ENCODE measurements around the gene UNC93A.
"Not testable (repeated sequence)": the region's sequence is repeated elsewhere in the genome, so short reads cannot be mapped to it uniquely, and the experiment has no call there.

The UNC93A gene

GRCh38 chr6:167247814-167248595, 43.1 kb upstream of the UNC93A start:
- Histone ChIP-seq H3K27ac (ENCODE audit: low read length) (no peak overlapping the region), H3K4me2 (ENCODE audit: insufficient read depth, low read length) (no peak overlapping the region), H3K9ac (ENCODE audit: low read depth, low read length) (no peak overlapping the region), H3K4me3 (ENCODE audit: low read depth in 1 of 2, low read length in 2 of 2) (no peak overlapping the region), H4K20me1 (ENCODE audit: insufficient read depth, low read length) (no peaks in the 10 kb centered on the region), H3K9me3 (ENCODE audit: insufficient read depth, low read length, severe bottlenecking) (no peaks in the 10 kb centered on the region), H3K36me3 (ENCODE audit: insufficient read depth, low read length) (no peaks in the 10 kb centered on the region), H2AFZ (ENCODE audit: low read depth, low read length) (no peak overlapping the region), H3K4me1 (ENCODE audit: insufficient read depth, low read length) (no peaks in the 10 kb centered on the region), H3K79me2 (ENCODE audit: insufficient read depth, low read length) (no peaks in the 10 kb centered on the region), H3K27me3 (ENCODE audit: insufficient read depth, low read length, poor library complexity) (peaks cover 7% of the 10 kb centered on the region)
- TF ChIP-seq, protein P1, sequence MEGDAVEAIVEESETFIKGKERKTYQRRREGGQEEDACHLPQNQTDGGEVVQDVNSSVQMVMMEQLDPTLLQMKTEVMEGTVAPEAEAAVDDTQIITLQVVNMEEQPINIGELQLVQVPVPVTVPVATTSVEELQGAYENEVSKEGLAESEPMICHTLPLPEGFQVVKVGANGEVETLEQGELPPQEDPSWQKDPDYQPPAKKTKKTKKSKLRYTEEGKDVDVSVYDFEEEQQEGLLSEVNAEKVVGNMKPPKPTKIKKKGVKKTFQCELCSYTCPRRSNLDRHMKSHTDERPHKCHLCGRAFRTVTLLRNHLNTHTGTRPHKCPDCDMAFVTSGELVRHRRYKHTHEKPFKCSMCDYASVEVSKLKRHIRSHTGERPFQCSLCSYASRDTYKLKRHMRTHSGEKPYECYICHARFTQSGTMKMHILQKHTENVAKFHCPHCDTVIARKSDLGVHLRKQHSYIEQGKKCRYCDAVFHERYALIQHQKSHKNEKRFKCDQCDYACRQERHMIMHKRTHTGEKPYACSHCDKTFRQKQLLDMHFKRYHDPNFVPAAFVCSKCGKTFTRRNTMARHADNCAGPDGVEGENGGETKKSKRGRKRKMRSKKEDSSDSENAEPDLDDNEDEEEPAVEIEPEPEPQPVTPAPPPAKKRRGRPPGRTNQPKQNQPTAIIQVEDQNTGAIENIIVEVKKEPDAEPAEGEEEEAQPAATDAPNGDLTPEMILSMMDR (IDR thresholded peaks at IDR 0.05; ENCODE audit: borderline replicate concordance, extremely low read depth, low read length, poor library complexity, severe bottlenecking) = no peak
- no peak for TF ChIP-seq EZH2 (IDR thresholded peaks at IDR 0.05; ENCODE audit: borderline replicate concordance, low read depth, low read length, severe bottlenecking)
- DNase-seq (no peak), ATAC-seq (ENCODE audit: insufficient read depth, low read depth) (no peak)

DNA sequence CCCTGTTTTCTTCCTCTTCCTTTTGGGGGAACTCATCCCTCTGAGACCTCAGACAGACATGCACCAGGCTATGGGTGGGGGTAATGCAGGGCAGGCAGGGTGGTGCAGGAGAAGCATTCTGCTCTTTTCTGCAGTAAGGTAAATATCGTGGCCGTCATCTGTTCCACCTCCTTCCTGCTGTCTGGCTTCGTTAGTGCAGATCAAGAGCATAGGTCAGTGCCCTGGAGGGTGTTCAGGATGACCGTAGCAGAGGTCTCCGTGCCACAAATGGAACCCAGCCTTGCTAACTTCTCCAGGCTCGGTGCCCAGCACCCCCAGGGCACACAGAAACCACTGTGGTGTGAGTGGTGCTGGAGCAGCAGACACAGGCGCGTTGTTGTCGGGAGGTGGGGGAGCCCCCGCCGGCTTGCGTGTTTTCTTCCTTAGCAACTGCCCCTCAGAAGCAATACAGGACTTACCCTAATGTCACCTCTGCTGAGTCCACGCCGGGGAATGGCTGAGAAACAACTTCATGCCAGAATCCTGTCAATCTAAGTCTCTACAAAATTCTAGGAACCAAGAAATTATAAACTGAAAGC, 42.1 kb upstream of the UNC93A start:
- H3K27ac ChIP-seq (ENCODE audit: low read length); H2AFZ ChIP-seq (ENCODE audit: low read depth, low read length); H3K79me2 ChIP-seq (ENCODE audit: insufficient read depth, low read length); H3K4me1 ChIP-seq (ENCODE audit: insufficient read depth, low read length); DNase-seq; H3K36me3 ChIP-seq (ENCODE audit: insufficient read depth, low read length); H3K9ac ChIP-seq (ENCODE audit: low read depth, low read length); H3K4me2 ChIP-seq (ENCODE audit: insufficient read depth, low read length); H4K20me1 ChIP-seq (ENCODE audit: insufficient read depth, low read length); ATAC-seq (ENCODE audit: insufficient read depth, low read depth); H3K4me3 ChIP-seq (ENCODE audit: low read depth in 1 of 2, low read length in 2 of 2); H3K27me3 ChIP-seq (ENCODE audit: insufficient read depth, low read length, poor library complexity); H3K9me3 ChIP-seq (ENCODE audit: insufficient read depth, low read length, severe bottlenecking): not testable (repeated sequence)

DNA sequence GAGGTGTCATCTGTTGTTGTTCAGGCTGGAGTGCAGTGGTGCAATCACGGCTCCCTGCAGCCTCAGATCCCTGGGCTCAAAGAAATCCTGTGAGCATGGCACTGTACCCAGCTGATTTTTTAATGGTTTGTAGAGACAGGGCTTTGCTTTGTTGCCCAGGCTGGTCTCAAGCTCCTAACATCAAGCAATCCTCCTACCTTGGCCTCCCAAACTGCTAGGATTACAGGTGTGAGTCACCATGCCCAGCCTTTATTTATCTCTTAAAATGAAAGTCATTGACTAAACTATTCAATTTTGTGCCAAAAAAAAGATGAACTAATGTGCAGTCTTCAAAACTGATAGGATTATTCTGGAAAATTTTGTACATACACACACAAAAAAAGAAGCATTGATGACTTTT, 38.8 kb upstream of the UNC93A start:
- Histone ChIP-seq H3K9ac (ENCODE audit: low read depth, low read length) (no peak overlapping the region), H3K4me3 (ENCODE audit: low read depth in 1 of 2, low read length in 2 of 2) (no peak overlapping the region), H3K79me2 (ENCODE audit: insufficient read depth, low read length) (no peaks in the 10 kb centered on the region), H3K27ac (ENCODE audit: low read length) (no peak overlapping the region), H3K9me3 (ENCODE audit: insufficient read depth, low read length, severe bottlenecking) (no peaks in the 10 kb centered on the region), H3K36me3 (ENCODE audit: insufficient read depth, low read length) (no peaks in the 10 kb centered on the region), H3K27me3 (ENCODE audit: insufficient read depth, low read length, poor library complexity) (peaks cover 7% of the 10 kb centered on the region), H3K4me1 (ENCODE audit: insufficient read depth, low read length) (no peaks in the 10 kb centered on the region), H2AFZ (ENCODE audit: low read depth, low read length) (no peak overlapping the region), H4K20me1 (ENCODE audit: insufficient read depth, low read length) (no peaks in the 10 kb centered on the region), H3K4me2 (ENCODE audit: insufficient read depth, low read length) (no peak overlapping the region)
- no peak for ATAC-seq (ENCODE audit: insufficient read depth, low read depth)
- DNase-seq = no peak
- TF ChIP-seq EZH2 (IDR thresholded peaks at IDR 0.05; ENCODE audit: borderline replicate concordance, low read depth, low read length, severe bottlenecking) = no peak

DNA sequence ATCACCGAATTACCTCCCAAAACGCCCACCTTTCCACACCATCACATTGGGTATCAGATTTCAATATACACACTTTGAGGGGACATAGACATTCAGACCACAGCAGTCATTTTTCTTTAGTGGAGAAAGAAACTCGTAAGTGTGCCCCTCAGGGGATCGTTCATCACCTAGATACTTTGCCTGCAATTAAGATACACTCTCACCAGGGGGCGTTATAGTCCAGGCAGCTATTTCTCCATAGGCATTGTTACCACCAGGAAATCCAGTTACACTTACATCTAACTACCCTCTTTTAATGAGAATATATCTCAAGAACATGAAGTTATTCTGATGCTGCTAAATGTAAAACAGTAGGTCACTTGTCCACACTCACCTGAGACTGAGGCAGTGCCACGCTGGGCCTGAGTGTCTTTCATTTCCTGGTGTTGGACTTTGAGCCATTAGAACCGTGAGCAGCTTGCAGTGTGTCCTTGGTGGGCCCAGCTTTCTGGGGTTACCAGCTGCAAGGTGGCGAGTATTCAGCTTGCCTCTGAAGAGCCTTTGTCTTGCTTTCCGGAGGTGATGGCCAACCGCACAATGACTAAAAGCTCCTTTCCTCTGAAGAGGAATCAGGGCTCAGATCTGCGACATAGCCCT, 35.1 kb upstream of the UNC93A start:
- Histone ChIP-seq H3K36me3 (ENCODE audit: insufficient read depth, low read length) (no peaks in the 10 kb centered on the region), H2AFZ (ENCODE audit: low read depth, low read length) (no peak overlapping the region), H3K9me3 (ENCODE audit: insufficient read depth, low read length, severe bottlenecking) (no peaks in the 10 kb centered on the region), H3K79me2 (ENCODE audit: insufficient read depth, low read length) (no peaks in the 10 kb centered on the region), H4K20me1 (ENCODE audit: insufficient read depth, low read length) (no peaks in the 10 kb centered on the region), H3K4me1 (ENCODE audit: insufficient read depth, low read length) (no peaks in the 10 kb centered on the region), H3K4me3 (ENCODE audit: low read depth in 1 of 2, low read length in 2 of 2) (no peak overlapping the region), H3K4me2 (ENCODE audit: insufficient read depth, low read length) (no peak overlapping the region), H3K27ac (ENCODE audit: low read length) (no peak overlapping the region), H3K9ac (ENCODE audit: low read depth, low read length) (no peak overlapping the region), H3K27me3 (ENCODE audit: insufficient read depth, low read length, poor library complexity) (peaks cover 7% of the 10 kb centered on the region)
- DNase-seq (no peak), ATAC-seq (ENCODE audit: insufficient read depth, low read depth) (no peak)
- TF ChIP-seq EZH2 (IDR thresholded peaks at IDR 0.05; ENCODE audit: borderline replicate concordance, low read depth, low read length, severe bottlenecking) = no peak
- TF ChIP-seq, protein P1 (IDR thresholded peaks at IDR 0.05; ENCODE audit: borderline replicate concordance, extremely low read depth, low read length, poor library complexity, severe bottlenecking) = peak; percentile 34
